Activated CD4-positive, alpha-beta T cell treated with anti-CD3 and anti-CD28 coated beads, Interleukin-2, amount 10 ng/mL, durations not matched to agents 7 days and 5 days (primary cell): Measurements from ENCODE around the gene NELL1. TPM values are rescaled to one million over a fixed set of nuclear protein-coding genes. Genes with fewer than 3 reads are reported as not detected.
"Not testable (repeated sequence)": the region's sequence is repeated elsewhere in the genome, so short reads cannot be mapped to it uniquely, and the experiment has no call there.

Source experiments
- CTCF ChIA-PET: fragments of 350-600 bp; sonication (Branson Sonifier 250); formaldehyde crosslinking; loops from one replicate; lab custom pipeline; 2021; ENCODE audit warnings: antibody characterized with exemption; lab: Charles Lee
- POLR2A ChIA-PET: fragments of 350-600 bp; sonication (Branson Sonifier 250); formaldehyde crosslinking; loops from one replicate; lab custom pipeline; 2021; ENCODE audit warnings: antibody characterized with exemption; lab: Charles Lee
- DNase-seq: peaks from one replicate; pipeline ENCODE4 v3.0.0-alpha.2; 2020
- H3K27ac Mint-ChIP-seq: one replicate; pipeline ENCODE4 v1.8.0; 2021; ENCODE audit warnings: mild to moderate bottlenecking, moderate library complexity, mixed read lengths
- H3K27me3 Mint-ChIP-seq: one replicate; pipeline ENCODE4 v1.8.0; 2021; ENCODE audit warnings: mixed read lengths
- H3K36me3 Mint-ChIP-seq: one replicate; pipeline ENCODE4 v1.8.0; 2021; ENCODE audit warnings: low read depth, mixed read lengths
- H3K4me1 Mint-ChIP-seq: one replicate; pipeline ENCODE4 v1.8.0; 2021; ENCODE audit warnings: mixed read lengths
- H3K4me3 Mint-ChIP-seq: one replicate; pipeline ENCODE4 v1.8.0; 2021; ENCODE audit warnings: mild to moderate bottlenecking, moderate library complexity, mixed read lengths
- H3K9me3 Mint-ChIP-seq: one replicate; pipeline ENCODE4 v1.8.0; 2021; ENCODE audit warnings: mixed read lengths
- total RNA-seq, 2 experiments: library from RNA; stranded (reverse); gene quantifications; one replicate each; pipeline ENCODE4 v1.2.3, GENCODE V29; 2021

NELL1 gene
- total RNA-seq, 2 experiments from 2014 or later = not detected

DNA sequence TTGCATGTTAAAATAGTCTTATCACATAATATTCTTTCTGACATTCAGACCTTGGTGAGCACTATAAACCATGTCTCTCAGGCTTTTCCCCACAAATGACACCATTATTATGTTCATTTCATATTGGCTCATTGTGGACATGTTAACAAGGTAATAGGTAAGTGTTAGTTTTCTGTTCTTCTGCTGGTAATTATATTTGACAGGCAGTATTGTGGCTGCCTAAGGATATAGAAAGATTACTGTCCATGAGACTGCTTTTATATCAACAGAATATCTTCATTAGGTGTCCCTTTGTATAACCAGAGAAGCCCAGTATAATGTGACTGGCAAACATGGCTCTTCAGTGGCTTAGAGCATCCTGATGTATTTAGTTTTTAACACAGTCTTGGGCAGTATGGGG lies 590.7 kb downstream of the NELL1 start:
- no peaks in the 10 kb centered on the region for H3K27me3 Mint-ChIP-seq
- no peaks in the 10 kb centered on the region for H3K9me3 Mint-ChIP-seq
- ChIA-PET CTCF (no interaction called here), POLR2A (no interaction called here)
- no peaks in the 10 kb centered on the region for H3K36me3 Mint-ChIP-seq
- DNase-seq = no peak
- H3K27ac Mint-ChIP-seq = no peak overlapping the region
- no peak overlapping the region for H3K4me3 Mint-ChIP-seq
- no peaks in the 10 kb centered on the region for H3K4me1 Mint-ChIP-seq

- no peaks in the 10 kb centered on the region for H3K27me3 Mint-ChIP-seq
- H3K4me1 Mint-ChIP-seq = no peaks in the 10 kb centered on the region
- H3K36me3 Mint-ChIP-seq = no peaks in the 10 kb centered on the region
- DNase-seq = no peak
- POLR2A ChIA-PET = no interaction called here
- H3K27ac Mint-ChIP-seq = no peak overlapping the region
- H3K9me3 Mint-ChIP-seq = peaks cover 2% of the 10 kb centered on the region
- CTCF ChIA-PET = no interaction called here
- H3K4me3 Mint-ChIP-seq = no peak overlapping the region
These were observed 593.6 kb downstream of the NELL1 start for GRCh38 chr11:21262992-21263391.

- Mint-ChIP-seq H3K27me3 (no peaks in the 10 kb centered on the region), H3K36me3 (no peaks in the 10 kb centered on the region), H3K4me1 (no peaks in the 10 kb centered on the region), H3K4me3 (no peak overlapping the region), H3K27ac (no peak overlapping the region), H3K9me3 (peaks cover 2% of the 10 kb centered on the region)
- CTCF ChIA-PET = no interaction called here
- DNase-seq = no peak
- POLR2A ChIA-PET = no interaction called here
These were observed 594.7 kb downstream of the NELL1 start for GRCh38 chr11:21264125-21264524.

- no peaks in the 10 kb centered on the region for H3K4me1 Mint-ChIP-seq
- H3K4me3 Mint-ChIP-seq = no peak overlapping the region
- ChIA-PET POLR2A (no interaction called here), CTCF (no interaction called here)
- H3K27ac Mint-ChIP-seq = no peak overlapping the region
- no peak for DNase-seq
- peaks cover 8% of the 10 kb centered on the region for H3K9me3 Mint-ChIP-seq
- H3K27me3 Mint-ChIP-seq = no peaks in the 10 kb centered on the region
- no peaks in the 10 kb centered on the region for H3K36me3 Mint-ChIP-seq
These were observed 598.6 kb downstream of the NELL1 start for GRCh38 chr11:21268036-21268435.

DNA sequence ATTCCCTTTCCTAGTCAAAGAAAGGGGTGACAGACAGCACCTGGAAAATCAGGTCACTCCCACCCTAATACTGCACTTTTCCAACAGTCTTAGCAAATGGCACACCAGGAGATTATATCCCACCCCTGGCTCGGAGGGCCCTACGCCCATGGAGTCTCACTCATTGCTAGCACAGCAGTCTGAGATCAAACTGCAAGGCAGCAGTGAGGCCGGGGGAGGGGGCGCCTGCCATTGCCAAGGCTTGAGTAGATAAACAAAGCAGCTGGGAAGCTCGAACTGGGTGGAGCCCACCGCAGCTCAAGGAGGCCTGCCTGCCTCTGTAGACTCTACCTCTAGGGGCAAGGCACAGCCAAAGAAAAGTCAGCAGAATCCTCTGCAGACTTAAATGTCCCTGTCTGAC lies 602.8 kb downstream of the NELL1 start:
- DNase-seq, CTCF ChIA-PET, H3K27ac Mint-ChIP-seq, H3K36me3 Mint-ChIP-seq, H3K4me3 Mint-ChIP-seq, H3K27me3 Mint-ChIP-seq, H3K4me1 Mint-ChIP-seq, POLR2A ChIA-PET, H3K9me3 Mint-ChIP-seq: not testable (repeated sequence)

- peaks cover 9% of the 10 kb centered on the region for H3K9me3 Mint-ChIP-seq
- ChIA-PET CTCF (no interaction called here), POLR2A (no interaction called here)
- no peak overlapping the region for H3K4me3 Mint-ChIP-seq
- H3K27me3 Mint-ChIP-seq = no peaks in the 10 kb centered on the region
- no peaks in the 10 kb centered on the region for H3K4me1 Mint-ChIP-seq
- H3K27ac Mint-ChIP-seq = no peak overlapping the region
- no peak for DNase-seq
- no peaks in the 10 kb centered on the region for H3K36me3 Mint-ChIP-seq
These were observed 609.5 kb downstream of the NELL1 start for GRCh38 chr11:21278840-21279239.

DNA sequence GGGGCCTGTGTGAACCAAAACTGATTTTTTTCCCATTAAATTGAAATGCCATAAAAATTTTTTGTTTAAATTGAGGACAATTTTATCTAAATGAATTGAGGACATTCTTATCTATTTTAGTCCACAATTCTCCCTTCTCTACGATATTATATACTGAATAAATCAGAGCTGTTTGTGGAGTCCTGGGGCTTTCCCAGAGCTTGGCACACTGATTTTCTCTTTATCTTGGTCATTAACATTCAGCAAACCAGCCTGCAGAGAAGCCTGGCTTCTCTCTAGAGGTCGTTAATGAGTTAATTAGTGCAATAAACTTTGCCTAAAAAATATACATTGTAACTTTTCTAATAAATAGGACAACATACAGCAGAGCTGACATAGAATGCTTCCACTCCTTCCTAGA lies 615.7 kb downstream of the NELL1 start:
- ChIA-PET CTCF (no interaction called here), POLR2A (no interaction called here)
- Mint-ChIP-seq H3K36me3 (no peaks in the 10 kb centered on the region), H3K27ac (no peak overlapping the region), H3K4me1 (no peaks in the 10 kb centered on the region), H3K4me3 (no peak overlapping the region), H3K27me3 (no peaks in the 10 kb centered on the region), H3K9me3 (peaks cover 14% of the 10 kb centered on the region)
- no peak for DNase-seq

DNA sequence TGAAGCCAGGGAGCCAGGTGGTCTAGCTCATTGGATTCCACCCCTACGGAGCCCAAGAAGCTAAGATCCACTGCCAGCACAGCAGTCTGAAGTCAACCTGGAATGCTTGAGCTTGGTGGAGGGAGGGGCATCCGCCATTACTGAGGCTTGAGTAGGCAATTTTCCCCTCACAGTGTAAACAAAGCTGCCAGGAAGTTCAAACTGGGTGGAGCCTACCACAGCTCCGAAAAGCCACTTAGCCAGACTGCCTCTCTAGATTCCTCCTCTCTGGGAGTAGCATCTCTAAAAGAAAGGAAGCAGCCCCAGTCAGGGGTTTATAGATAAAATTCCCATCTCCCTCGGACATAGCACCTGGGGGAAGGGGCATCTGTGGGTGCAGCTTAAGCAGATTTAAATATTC lies 620.3 kb downstream of the NELL1 start:
- DNase-seq = no peak
- Mint-ChIP-seq H3K27me3 (no peaks in the 10 kb centered on the region), H3K9me3 (peaks cover 19% of the 10 kb centered on the region), H3K27ac (no peak overlapping the region), H3K36me3 (no peaks in the 10 kb centered on the region), H3K4me3 (no peak overlapping the region), H3K4me1 (no peaks in the 10 kb centered on the region)
- POLR2A ChIA-PET = no interaction called here
- CTCF ChIA-PET = no interaction called here

DNA sequence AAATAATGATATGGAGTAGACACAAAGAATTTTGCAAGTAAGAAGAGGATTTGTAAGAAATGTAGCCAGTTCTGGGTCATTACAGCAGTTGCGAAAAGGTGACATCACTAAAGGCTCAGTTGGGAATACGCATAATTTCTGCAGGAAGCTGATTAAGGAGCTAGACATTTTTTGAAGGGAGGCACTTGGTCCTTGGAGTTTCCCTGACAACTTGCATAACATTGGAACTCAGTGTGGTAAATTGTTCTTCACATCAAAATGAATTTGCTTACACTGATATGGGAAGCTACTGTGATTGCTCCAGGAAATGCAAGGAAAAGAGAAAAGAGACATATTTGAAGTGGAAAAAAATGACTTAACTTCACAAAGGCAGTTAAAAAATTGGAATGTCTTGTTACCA lies 626.1 kb downstream of the NELL1 start:
- Mint-ChIP-seq H3K36me3 (no peaks in the 10 kb centered on the region), H3K4me1 (no peaks in the 10 kb centered on the region), H3K27me3 (no peaks in the 10 kb centered on the region), H3K4me3 (no peak overlapping the region), H3K9me3 (peaks cover 15% of the 10 kb centered on the region), H3K27ac (no peak overlapping the region)
- POLR2A ChIA-PET = no interaction called here
- CTCF ChIA-PET = no interaction called here
- no peak for DNase-seq

DNA sequence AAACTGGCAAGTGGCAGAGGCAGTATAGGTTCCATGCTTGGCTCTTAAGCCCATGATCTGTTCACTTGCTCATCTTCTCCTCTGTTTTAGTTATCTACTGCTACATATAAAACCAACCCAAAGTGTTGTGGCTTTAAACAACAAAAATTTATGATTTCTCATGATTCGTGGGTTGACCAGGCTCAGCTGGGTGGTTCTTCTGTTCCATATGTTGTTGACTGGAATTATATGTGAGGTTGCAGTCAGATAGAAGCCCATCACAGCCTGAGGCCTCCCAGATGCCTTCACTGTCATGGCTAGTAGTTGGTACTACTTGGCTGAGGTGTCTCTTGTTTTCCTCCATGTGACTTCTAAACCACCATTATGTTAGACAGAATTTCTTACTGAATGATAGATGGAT lies 632.6 kb downstream of the NELL1 start:
- Mint-ChIP-seq H3K36me3 (no peaks in the 10 kb centered on the region), H3K9me3 (peaks cover 3% of the 10 kb centered on the region), H3K4me1 (no peaks in the 10 kb centered on the region), H3K27me3 (no peaks in the 10 kb centered on the region), H3K4me3 (no peak overlapping the region), H3K27ac (no peak overlapping the region)
- ChIA-PET POLR2A (no interaction called here), CTCF (no interaction called here)
- no peak for DNase-seq

DNA sequence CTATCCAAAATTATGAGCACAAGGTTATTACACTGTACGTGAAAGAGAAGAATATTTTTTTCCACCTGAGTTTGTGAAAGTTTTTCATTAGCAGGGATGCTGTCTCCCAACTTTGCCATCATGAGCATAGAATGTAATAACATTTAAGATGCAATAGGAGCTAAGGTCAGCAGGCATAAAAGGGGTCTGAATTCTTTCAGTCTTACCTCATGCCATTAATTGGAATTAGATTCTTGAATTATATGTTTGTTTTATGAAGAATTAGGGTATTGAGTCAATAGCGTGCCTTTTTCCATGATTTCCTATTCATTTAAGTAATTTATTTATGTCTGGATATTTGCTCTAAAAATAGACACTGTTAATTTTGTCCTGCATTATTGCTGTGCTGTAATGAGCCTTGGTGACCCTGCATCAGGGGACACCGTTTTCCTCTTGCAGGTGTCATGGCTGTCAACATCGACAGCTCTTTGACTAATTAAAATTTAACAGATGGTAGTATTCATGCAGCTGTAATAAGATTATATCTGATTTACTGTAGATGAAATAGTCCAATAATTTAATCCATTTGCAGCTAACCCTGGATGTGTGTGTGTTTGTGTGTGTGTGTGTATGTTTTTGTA lies 637.5 kb downstream of the NELL1 start:
- H3K9me3 Mint-ChIP-seq = peaks cover 3% of the 10 kb centered on the region
- no peaks in the 10 kb centered on the region for H3K4me1 Mint-ChIP-seq
- DNase-seq = no peak
- POLR2A ChIA-PET = no interaction called here
- H3K27me3 Mint-ChIP-seq = no peaks in the 10 kb centered on the region
- no peak overlapping the region for H3K27ac Mint-ChIP-seq
- no peaks in the 10 kb centered on the region for H3K36me3 Mint-ChIP-seq
- H3K4me3 Mint-ChIP-seq = no peak overlapping the region
- CTCF ChIA-PET = no interaction called here

DNA sequence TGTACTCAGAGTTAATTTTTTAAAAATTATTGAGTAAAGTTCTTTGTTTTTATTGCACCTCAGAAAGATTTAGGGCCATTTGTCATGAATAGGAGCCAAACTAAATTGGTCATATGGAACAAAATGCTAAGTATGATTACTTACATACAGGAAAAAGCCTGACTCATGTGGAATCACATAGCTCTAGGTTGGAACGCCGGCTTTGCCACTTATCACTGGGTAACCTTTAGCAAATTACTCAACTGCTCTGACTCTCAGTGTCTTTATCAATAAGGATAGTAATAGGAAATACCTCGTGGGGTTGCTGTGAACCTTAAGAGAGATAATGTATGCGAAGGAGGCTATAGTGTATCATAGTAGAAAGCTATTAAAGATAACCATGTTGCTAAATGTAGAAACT lies 638.5 kb downstream of the NELL1 start:
- Mint-ChIP-seq H3K9me3 (peaks cover 3% of the 10 kb centered on the region), H3K27ac (no peak overlapping the region), H3K36me3 (no peaks in the 10 kb centered on the region), H3K4me1 (no peaks in the 10 kb centered on the region), H3K27me3 (no peaks in the 10 kb centered on the region), H3K4me3 (no peak overlapping the region)
- CTCF ChIA-PET = no interaction called here
- POLR2A ChIA-PET = no interaction called here
- no peak for DNase-seq

DNA sequence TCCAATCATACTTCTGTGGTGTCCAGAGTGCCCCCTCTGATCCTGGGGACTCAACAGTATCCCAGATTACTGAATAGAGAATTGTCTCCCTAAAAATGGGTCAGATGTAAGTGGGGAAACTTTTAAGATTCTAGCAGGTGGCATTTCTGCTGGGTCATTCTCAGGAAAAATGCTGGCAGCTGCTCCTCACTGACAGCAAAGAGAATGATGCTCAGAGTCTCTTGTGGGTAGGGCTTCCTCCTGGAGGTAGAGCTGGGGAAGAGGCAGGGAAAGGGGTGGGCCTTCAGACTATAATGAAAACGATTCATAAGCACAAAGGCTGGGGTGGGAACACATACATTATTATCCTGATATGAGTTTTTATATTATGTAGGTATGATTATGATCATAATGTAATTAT lies 647.2 kb downstream of the NELL1 start:
- Mint-ChIP-seq H3K9me3 (no peaks in the 10 kb centered on the region), H3K4me1 (no peaks in the 10 kb centered on the region), H3K27ac (no peak overlapping the region), H3K27me3 (no peaks in the 10 kb centered on the region), H3K4me3 (no peak overlapping the region), H3K36me3 (no peaks in the 10 kb centered on the region)
- ChIA-PET POLR2A (no interaction called here), CTCF (no interaction called here)
- DNase-seq = no peak

DNA sequence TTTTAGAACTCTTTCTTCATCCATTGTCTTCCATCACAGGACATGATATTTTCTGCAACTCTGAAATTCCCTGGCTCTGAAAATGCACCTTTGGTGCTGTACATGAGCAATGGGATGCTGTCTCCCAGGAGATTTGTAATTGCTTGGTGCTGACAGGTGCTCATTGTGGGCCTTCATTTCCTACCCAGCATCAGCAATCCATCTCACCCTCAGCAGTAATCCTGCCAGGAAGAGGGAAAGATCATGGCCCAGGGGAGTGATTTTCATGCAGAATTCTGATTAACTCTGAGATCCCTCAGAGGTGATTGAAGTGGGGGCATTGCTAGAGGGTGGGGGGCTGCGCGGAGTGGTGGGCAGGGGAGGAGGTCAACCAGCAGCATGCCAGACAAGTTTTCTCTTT lies 651.7 kb downstream of the NELL1 start:
- Mint-ChIP-seq H3K4me3 (no peak overlapping the region), H3K4me1 (no peaks in the 10 kb centered on the region), H3K27ac (no peak overlapping the region), H3K27me3 (no peaks in the 10 kb centered on the region), H3K9me3 (peaks cover 2% of the 10 kb centered on the region), H3K36me3 (no peaks in the 10 kb centered on the region)
- POLR2A ChIA-PET = no interaction called here
- CTCF ChIA-PET = no interaction called here
- DNase-seq = no peak
